Measurements from ENCODE around the gene RIPK3. TPM values are rescaled to one million over a fixed set of nuclear protein-coding genes. Genes with fewer than 3 reads are reported as not detected.
"Not testable (repeated sequence)": the region's sequence is repeated elsewhere in the genome, so short reads cannot be mapped to it uniquely, and the experiment has no call there.

Gene RIPK3
- not detected in 2 replicates for total RNA-seq (2014; rRNA removed; shearing (Covaris generic))

DNA sequence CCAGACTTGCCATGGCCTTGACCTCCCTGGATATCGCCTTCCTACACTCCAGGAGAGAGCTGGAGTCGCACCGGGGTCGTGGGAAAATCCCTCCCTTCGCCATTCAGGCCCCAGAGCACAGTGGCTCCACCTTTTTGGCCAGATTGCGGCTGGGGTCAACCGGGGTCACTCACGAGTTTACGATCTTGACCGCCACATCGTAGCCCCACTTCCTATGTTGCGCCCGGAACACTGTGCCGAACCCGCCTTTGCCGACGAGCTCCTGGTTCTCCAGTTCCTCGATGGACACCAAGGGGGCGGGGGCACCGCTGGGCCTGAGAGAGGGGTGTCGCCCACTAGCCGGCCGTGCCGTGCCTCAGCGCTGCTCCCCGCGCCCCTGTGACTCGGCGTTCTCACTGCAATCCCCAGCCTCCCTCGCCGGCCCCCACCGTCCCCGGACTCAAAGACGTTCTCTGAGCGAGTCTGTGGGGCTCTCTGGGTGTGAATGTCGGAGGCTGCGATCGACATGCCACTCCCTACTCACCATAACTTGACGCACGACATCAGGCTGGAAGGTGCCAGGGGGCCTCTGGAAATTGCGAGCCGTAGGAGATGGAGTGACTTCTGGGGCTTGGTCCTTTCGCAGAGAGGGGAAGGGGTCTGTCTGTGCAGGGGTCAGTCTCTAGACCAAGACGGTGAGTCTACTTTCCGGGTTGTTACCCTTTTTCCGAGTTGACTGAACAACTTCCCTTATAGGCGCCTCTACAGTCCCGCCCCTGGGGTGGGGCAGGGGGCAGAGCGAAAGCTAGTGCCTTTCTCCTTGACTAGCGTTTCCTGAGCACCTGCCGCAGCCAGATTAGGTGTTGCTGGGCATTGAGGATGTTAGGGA, at the start of gene RIPK3:
RIPK3 (minus strand) TSS at position 708 of the 868 bp plus-strand sequence; CDS start at position 543, 165 bp downstream.
- in situ Hi-C loops (cut with HindIII; ENCODE audit: low sequenced_read_pairs): loop anchor here (5.0 kb wide), 1 partner anchor 83 kb away; no protein-coding TSS in a partner anchor
- DNase-seq (ENCODE audit: low spot score): no peak

DNA sequence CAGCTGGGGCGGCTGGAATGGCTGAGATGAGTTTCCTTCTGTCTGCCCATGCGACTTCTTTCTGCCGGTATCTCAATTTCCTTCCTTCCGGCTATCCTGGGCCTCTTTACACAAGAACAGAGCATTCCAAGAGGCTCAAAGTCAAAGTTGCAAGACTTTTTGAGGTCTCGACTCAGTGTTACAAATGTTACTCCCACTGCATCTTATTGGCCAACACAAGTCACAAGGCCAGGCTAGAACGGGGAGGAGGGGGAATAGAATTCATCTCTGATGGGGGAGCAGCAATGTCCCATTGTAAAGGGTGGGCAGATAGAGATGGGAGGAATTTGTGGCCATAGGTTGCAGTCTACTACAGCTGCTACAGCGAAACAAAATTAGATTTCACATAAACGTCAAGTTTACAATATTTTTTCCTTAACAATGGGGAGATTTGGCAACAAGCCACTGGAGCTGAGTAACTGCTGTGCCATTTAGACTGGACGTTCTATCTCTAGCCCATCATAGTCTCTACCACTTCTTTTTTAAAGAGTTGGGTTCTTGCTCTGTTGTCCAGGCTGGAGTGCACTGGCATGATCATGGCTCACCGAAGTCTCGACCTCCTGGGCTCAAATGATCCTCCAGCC, 49.5 kb upstream of the RIPK3 start:
- DNase-seq (ENCODE audit: low spot score): no peak
- in situ Hi-C loops (cut with HindIII; ENCODE audit: low sequenced_read_pairs): no loop called here

DNA sequence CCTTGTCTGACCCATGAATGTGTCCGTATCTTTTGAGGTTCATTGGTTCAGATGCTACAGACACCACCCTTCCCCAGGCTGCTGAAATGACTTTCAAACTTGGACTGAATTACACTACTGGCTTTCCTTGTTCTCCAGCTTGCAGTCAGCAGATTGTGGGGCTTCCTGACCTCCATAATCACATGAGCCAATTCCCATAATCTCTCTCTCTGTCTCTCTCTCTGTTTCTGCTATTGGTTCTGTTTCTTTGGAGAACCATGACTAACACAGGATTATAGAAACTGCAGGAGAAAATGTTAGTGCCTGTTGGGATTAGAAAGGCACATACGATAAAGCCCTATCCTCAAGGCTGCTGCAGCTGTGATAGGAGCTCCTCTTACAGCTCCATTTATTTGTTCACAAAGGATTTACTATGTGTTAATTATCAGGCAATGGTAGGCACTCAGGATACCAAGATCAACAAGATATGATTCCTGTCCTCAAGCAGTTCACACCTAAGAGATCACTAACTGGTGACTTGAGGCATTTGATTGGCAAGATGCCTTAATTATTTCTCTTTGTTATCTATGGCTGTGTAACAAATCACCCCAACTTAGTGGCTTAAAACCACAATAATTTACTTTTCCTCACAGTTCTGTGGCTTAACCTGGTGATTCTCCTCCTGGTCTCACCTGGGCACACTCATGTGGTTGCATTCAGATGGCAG, 48.8 kb upstream of the RIPK3 start:
- no peak for DNase-seq (ENCODE audit: low spot score)
- in situ Hi-C loops (cut with HindIII; ENCODE audit: low sequenced_read_pairs): no loop called here

DNA sequence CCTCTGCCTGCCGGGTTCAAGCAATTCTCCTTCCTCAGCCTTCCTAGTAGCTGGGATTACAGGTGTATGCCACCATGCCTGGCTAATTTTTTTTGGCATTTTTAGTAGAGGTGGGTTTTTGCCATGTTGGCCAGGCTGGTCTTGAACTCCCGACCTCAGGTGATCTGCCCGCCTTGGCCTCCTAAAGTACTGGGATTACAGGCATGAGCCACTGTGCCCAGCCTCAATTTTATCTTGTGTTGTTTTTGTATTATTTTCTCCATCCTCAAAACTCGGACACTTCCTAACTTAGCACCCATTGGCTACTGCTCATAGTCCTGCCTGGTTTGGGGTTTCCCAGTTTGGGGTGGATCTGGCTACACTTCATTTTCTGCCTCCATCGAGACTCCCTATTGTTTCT, 47.8 kb upstream of the RIPK3 start:
- DNase-seq (ENCODE audit: low spot score); in situ Hi-C loops (cut with HindIII; ENCODE audit: low sequenced_read_pairs): not testable (repeated sequence)

DNA sequence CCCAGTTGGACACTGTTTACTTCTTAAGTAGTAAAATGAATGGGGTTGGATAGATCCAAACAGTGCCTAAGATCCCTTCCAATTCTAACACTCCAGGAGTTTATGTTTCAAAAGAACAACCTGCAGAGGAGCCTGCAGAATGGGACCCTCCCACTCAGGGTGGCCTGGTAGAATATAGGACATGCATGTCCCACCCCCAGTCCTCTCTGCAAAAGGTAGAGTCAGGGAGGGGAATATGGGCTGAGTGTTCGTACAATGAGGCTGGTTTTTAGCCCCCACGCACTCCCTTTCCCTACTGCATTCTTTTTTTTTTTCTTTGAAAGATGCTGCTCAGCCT, 47.2 kb upstream of the RIPK3 start:
- no peak for DNase-seq (ENCODE audit: low spot score)
- in situ Hi-C loops (cut with HindIII; ENCODE audit: low sequenced_read_pairs): no loop called here

DNA sequence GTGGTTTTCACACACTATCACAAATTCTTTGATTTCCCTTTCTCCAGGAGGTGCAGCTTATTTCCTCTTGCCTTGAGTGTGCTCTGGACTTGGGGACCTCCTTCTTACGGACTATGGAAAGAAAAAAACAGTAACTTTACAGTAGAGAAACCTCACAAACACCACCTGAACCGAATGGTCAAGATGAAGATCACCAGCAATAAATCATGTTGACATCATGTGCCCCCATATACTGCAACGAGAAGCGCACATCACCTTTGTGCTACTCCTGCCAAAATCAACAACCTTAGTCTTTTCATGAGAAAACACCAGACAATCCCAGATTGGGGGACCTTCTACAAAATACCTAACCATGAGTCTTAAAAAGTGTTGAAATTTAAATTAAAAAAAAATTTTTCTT, 45.7 kb upstream of the RIPK3 start:
- no peak for DNase-seq (ENCODE audit: low spot score)
- in situ Hi-C loops (cut with HindIII; ENCODE audit: low sequenced_read_pairs): no loop called here

DNA sequence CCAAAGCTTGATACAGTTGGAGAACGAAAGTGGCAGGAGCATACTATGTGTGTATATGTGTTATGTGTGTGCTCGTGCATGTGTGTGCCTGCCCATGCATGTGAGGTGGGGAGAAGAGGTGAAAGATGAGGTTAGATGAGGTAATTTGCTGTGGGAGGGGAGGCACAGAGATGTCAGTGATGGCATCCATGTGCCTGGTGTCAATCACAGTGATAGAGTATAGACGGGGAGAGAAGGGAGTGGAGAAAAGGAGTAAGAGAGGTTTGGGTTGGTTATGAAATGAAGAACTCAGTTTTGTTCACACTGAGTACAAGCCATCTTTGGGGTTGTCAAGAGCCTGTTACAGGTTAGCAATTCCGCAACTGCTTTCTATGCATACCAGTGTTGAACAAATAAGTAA, 44.4 kb upstream of the RIPK3 start:
- in situ Hi-C loops (cut with HindIII; ENCODE audit: low sequenced_read_pairs): no loop called here
- no peak for DNase-seq (ENCODE audit: low spot score)

DNA sequence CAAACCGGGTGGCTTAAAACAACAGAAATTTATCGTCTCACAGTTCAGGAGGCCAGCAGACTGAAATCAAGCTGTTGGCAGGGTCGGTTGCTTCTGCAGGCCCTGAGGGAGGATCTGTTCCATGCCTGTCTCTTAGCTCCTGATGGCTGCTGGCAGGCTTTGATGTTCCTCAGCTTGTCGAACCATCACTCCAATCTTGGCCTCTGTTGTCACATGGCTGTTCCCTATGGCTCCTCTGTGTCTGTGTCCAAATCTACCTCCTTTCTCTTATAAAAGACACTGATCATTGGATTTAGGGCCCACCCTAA, 42.2 kb upstream of the RIPK3 start:
- in situ Hi-C loops (cut with HindIII; ENCODE audit: low sequenced_read_pairs): no loop called here
- no peak for DNase-seq (ENCODE audit: low spot score)

DNA sequence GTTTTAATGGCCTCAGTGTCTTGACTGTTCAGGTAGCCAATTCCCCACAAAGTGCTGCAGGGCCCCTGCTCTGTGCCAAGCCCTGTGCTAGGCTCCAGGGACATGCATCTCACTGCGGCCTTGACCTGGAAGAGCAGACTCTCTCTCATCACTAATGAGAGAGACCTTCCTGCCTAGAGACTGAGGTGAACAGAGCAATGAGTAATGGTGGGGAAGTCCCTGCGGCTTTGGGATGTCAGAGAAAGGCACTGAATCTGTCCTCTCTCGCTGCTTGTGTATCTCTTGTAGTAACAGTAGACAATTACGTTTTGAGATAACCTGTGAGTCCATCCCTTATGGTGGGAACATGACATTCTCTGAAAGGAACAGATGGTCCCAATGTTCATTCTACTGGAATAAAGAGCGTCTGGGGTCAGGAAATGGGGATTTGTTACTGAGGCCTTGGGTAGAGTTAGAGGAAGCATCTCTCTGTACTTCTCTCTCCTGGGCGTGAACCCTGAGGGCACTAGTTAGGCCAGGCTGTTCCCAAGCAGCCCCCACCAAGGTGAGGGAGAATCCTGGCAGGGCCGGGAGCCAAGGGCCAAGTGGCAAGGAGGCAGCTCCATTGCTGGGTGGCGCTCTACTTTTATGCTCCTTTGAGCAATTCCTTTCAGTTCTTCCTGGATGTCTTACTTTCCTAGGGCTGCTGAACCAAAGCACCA, 41.7 kb upstream of the RIPK3 start:
- in situ Hi-C loops (cut with HindIII; ENCODE audit: low sequenced_read_pairs): no loop called here
- peak; percentile 95 for DNase-seq (ENCODE audit: low spot score)

DNA sequence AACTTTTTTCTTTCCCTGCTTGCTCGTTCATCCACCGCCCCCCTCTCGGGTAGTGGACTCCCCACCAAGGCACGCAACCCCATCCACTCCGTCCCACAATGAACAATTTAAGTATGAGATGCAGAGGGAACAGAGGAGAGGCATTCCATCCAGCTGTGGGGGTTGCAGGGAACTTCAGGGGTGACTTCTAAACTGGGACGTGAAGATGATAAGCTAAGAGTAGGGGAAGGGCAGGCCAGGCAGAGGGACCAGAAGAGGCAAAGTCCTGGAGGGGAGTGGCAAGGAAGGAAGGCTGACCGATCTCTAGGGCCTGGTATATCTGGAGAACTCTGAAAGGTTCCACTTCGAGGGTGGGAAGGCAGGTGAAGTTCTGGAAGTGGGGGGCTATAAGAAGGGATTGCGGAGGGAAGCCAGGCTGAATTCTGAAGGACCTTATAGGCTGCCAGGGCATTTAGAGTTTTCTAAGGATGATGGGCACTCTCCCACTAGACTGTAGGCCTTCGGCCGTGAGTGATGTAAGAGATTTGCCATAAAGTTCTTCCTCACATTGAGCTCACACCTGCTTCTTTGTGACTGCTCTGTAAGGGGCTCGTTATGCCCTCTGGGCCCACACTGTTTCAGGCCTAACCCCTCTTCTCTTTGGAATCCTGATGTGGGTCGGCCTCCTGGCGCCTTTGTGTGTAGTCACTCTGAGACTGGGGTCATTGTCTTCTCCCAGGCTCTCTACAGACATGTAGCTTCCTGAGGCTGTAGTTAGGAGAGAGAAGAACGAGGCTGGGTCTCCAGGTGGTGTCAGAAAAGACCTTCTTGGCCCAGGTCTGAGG, 40.3 kb upstream of the RIPK3 start:
- no peak for DNase-seq (ENCODE audit: low spot score)
- in situ Hi-C loops (cut with HindIII; ENCODE audit: low sequenced_read_pairs): no loop called here

DNA sequence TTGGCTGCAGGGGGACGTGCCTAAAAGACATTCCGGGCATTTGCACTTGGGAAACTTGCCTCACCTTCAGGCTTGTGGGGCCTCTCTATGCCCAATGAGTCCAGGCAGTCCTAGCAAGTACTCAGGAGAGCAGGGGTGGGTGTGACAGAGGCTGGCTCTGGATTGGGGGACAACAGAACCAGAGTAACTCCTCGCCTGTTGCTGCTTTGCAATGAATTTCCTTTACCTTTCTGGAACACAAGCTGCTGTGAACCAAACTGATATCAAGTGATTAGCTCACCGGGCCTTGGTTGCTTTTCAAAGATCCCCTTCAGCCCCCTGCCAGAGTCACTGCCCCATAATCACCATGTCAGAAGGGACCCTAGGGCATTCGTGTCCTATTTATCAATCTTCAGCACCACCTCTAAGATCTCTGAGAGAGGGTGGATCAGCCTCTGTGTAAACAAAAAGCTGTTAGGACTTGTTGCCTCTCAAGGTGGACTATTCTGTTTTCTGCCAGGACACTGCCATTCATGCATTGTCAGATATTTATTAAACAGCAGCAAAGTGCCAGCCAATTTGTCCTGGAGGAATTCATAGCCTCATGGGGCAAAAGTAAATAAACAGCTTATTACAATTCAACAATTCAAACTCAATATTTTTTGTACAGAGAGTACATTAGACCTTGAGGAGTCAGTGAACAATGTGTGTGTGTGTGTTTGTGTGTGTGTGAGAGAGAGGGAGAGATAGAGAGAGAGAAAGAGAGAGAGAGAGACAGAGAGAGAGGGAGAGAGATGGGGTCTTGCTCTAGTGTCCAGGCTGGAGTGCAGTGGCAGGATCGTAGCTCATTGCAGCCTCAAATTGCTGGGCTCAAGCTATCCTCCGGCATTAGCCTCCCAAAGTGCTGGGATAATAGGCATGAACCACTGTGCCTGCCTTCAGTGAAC, 39.5 kb upstream of the RIPK3 start:
- in situ Hi-C loops (cut with HindIII; ENCODE audit: low sequenced_read_pairs): no loop called here
- DNase-seq (ENCODE audit: low spot score): no peak

DNA sequence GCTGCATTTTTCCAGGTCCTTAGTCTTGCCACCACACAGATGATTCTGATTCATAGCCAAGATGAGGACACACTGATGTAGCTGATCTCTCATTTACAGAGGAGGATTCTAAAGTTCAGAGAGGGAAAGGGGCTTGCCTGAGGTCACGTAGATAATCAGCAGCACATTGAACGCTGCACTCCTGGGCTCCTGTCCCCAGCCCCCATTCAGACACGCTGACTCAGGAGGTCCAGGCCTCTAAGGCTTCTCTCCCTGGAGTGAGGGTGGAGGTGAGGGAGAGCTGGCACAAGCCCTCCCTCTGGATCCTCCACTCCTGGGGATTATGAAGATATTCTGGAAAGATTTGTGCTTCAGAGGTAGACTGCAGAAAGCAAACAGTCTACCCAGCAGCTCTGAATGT, 38.5 kb upstream of the RIPK3 start:
- in situ Hi-C loops (cut with HindIII; ENCODE audit: low sequenced_read_pairs): no loop called here
- no peak for DNase-seq (ENCODE audit: low spot score)

DNA sequence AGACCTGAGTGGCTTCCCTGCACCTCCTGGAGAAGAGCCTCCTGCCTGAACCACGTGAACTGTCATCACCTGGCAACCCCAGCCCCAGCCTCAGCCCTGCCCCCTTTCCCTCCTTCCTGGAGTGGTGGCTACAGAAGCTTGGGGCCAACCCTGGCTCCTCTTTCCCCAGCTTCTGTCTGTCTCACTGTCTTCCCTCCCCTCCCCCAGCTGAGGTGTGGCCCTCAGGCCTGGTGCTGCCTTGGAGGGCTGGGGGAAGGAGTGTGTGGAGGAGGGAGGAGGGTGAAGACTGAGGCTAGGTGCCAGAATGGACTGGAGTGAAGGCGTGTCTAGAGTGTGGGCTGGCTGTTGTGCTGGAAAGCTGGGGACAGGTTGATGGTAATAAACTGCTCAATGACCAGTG, 37.9 kb upstream of the RIPK3 start:
- in situ Hi-C loops (cut with HindIII; ENCODE audit: low sequenced_read_pairs): no loop called here
- DNase-seq (ENCODE audit: low spot score): peak; percentile 11

DNA sequence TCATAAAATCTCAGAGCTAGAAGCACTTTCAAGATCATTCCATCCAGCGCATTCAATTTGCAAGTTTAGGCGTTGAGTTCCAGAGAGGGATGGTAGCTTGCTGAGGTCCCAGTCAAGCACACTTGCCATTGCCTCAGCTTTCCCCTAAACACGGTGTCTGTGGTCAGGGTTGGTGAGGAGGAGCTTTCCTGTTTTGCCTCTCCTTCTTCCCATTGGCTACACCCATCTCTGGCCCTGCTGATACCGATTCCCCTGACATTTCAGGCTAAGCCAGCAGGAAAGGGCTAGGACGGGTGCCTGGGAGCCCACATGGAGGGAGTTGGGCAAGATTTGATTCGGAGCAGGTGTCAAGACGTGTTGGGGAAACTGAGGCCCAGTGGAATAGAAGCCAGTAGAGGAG, 37.3 kb upstream of the RIPK3 start:
- in situ Hi-C loops (cut with HindIII; ENCODE audit: low sequenced_read_pairs): no loop called here
- no peak for DNase-seq (ENCODE audit: low spot score)

DNA sequence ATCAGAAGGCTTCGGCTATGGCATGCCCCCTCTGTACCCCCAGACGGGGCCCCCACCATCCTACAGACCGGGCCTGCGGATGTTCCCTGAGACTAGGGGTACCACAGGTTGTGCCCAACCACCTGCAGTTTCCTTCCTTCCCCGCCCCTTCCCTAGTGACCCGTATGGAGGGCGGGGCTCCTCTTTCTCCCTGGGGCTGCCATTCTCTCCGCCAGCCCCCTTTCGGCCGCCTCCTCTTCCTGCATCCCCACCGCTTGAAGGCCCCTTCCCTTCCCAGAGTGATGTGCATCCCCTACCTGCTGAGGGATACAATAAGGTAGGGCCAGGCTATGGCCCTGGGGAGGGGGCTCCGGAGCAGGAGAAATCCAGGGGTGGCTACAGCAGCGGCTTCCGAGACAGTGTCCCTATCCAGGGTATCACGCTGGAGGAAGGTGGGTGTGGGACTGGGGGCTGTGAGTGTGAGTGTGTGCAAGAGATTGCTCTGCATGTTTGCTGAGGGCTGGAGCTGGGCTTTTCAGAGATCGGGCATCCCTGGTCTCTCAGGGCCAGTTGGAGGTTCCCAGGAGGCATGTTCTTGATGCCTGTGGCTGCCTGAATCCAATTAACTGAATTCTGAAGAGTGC, 36.8 kb upstream of the RIPK3 start:
- in situ Hi-C loops (cut with HindIII; ENCODE audit: low sequenced_read_pairs): no loop called here
- no peak for DNase-seq (ENCODE audit: low spot score)

DNA sequence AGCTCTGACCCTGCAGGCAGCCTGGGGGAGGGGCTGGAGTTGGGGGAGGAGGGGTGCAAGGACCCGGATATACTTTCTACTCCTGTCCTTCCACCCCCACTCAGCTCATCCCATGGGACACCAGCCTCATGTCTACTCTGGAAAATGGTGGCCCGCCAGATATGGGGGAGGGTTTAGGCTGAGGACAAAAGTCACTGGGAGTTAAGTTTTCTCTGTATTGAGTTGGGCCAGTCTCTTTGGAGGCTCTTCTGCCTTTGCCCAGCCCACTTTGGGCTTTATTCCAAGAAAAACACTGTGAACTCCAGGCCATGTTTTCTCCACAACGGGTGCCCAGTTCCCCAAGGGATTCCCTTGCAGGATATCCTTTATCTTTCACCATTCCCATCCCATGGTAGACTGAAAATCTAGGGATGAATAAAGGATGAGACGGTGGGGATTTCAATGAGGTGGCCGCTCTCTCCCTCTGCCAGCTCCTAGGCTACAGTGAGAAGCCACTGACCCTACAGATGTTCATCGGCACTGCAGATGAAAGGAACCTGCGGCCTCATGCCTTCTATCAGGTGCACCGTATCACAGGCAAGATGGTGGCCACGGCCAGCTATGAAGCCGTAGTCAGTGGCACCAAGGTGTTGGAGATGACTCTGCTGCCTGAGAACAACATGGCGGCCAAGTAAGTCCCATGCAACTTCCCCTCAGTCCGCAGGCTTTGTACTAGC, 33.1 kb upstream of the RIPK3 start:
- in situ Hi-C loops (cut with HindIII; ENCODE audit: low sequenced_read_pairs): no loop called here
- DNase-seq (ENCODE audit: low spot score): no peak

DNA sequence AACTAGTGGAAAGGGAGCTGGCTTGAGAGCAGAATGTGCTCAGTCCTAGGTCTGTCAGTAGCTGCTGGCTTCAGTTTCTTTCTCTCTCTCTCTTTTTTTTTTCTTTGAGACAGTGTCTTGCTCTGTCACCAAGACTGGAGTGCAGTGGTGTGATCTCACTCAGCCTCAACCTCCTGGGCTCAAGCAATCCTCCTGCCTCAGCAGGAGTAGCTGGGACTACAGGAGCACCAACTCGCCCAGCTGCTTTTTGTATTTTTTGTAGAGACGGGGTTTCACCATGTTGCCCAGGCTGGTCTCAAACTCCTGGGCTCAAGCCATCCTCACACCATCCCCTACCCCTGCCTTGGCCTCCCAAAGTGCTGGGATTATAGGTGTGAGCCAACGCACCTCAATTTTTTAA, 31.8 kb upstream of the RIPK3 start:
- DNase-seq (ENCODE audit: low spot score); in situ Hi-C loops (cut with HindIII; ENCODE audit: low sequenced_read_pairs): not testable (repeated sequence)
